Epithelial cell of proximal tubule (primary cell): Measurements from ENCODE around the gene PHC1. TPM values are rescaled to one million over a fixed set of nuclear protein-coding genes. Genes with fewer than 3 reads are reported as not detected.

Experiments used
- DNase-seq: peaks from one replicate; pipeline ENCODE4 v3.0.0-alpha.2; 2011; ENCODE audit warnings: low read depth
- H3K4me3 ChIP-seq: 2 replicates; pipeline ENCODE4 v1.5.1; 2011; ENCODE audit warnings: low read depth, mild to moderate bottlenecking, low read length
- CTCF ChIP-seq: conservative IDR thresholded peaks from 2 replicates; pipeline ENCODE4 v1.5.1; 2012; ENCODE audit warnings: low read depth, mild to moderate bottlenecking, low read length
- total RNA-seq: library from RNA; depleted of rRNA; stranded (reverse); fragments of >200 nt; gene quantifications from 2 replicates; pipeline ENCODE4 v1.2.3, GENCODE V29; 2015

Gene PHC1
- total RNA-seq, 1 donor from 2014 or later, result 31.0 TPM

- no peak for TF ChIP-seq CTCF
- no peak for DNase-seq
- H3K4me3 ChIP-seq, result no peak overlapping the region
These were observed 4.6 kb upstream of the PHC1 start for GRCh38 chr12:8909752-8910151.

- TF ChIP-seq CTCF, result no peak
- DNase-seq, result no peak
- H3K4me3 ChIP-seq, result no peak overlapping the region
These were observed 2.6 kb upstream of the PHC1 start for GRCh38 chr12:8911606-8912268.

- peak; percentile 34 for TF ChIP-seq CTCF
- DNase-seq, result no peak
- H3K4me3 ChIP-seq, result peak overlapping the region; percentile 82
These were observed 1.4 kb upstream of the PHC1 start for GRCh38 chr12:8912914-8913313.

GRCh38 chr12:8913702-8914032 lies 642 bp upstream of the PHC1 start:
- TF ChIP-seq CTCF, result no peak
- DNase-seq, result no peak
- H3K4me3 ChIP-seq, result peak overlapping the region; percentile 82

GRCh38 chr12:8914716-8915526 lies 612 bp downstream of the PHC1 start:
- peak overlapping the region; percentile 82 for H3K4me3 ChIP-seq
- no peak for TF ChIP-seq CTCF
- DNase-seq, result no peak

GRCh38 chr12:8916154-8916553 lies 1.8 kb downstream of the PHC1 start:
- no peak overlapping the region for H3K4me3 ChIP-seq
- no peak for TF ChIP-seq CTCF
- no peak for DNase-seq
